K562 (cell line): ENCODE data around the gene CELSR3. TPM values are rescaled to one million over a fixed set of nuclear protein-coding genes. Genes with fewer than 3 reads are reported as not detected.

Experiments used
- ATAC-seq: fragments of 200-7000 bp; cut with Tn5 transposase; 3 replicates; pipeline ENCODE4 v1.9.1; 2020; ENCODE audit warnings: moderate library complexity
- BruUV-seq: library from RNA; stranded (reverse); fragments of 400-500 nt; replicated peaks from 2 replicates; lab custom pipeline; 2021; lab: Mats Ljungman, UMichigan
- CTCF ChIA-PET: fragments of 300-600 bp; formaldehyde crosslinking; extraction: SDS; loops from one replicate; lab custom pipeline; 2021; ENCODE audit warnings: low intra/inter-chr PET ratio; lab: Yijun Ruan, JAX
- POLR2A ChIA-PET: fragments of 300-600, 350-650 bp; sonication (Branson Sonifier 250); formaldehyde crosslinking; extraction: SDS; loops from one replicate; lab custom pipeline; 2021; ENCODE audit warnings: antibody characterized with exemption, inconsistent platforms; lab: Yijun Ruan, JAX
- DNase-seq, 4 experiments: peaks; one replicate each; pipeline versions ENCODE4 v3.0.0 to v3.0.0-alpha.2; 2011 to 2018; ENCODE audit warnings: low spot score in 3 of 4, mixed read lengths in 3 of 4; ENCODE audit errors: extremely low read depth in 1 of 4
- FAIRE-seq: peaks from 2 replicates; lab custom pipeline; 2011; peaks lifted over from hg19 to GRCh38; lab: Jason Lieb, UNC
- H2AFZ ChIP-seq: 2 replicates; pipeline ENCODE4 v1.6.0; 2011; ENCODE audit warnings: low read depth, low read length, control low read depth, inconsistent platforms
- H3K27ac ChIP-seq: fragments of 200-600 bp; 3 replicates; pipeline ENCODE4 v1.8.0; 2011; ENCODE audit warnings: low read depth, mild to moderate bottlenecking, control low read depth, inconsistent platforms, low read length, moderate library complexity, mixed read lengths; ENCODE audit errors: extremely low read depth
- H3K27me3 ChIP-seq, 2 experiments: fragments of 300-600 bp in 1 of 2; 2 replicates in 1 of 2; 3 replicates in 1 of 2; pipeline versions ENCODE4 v1.6.0 to v1.8.0; 2011; ENCODE audit warnings: inconsistent platforms in 2 of 2, low read length in 2 of 2, mild to moderate bottlenecking in 1 of 2, mixed read lengths in 1 of 2, moderate library complexity in 1 of 2; ENCODE audit not compliant: control insufficient read depth in 2 of 2, insufficient read depth in 2 of 2
- H3K36me3 ChIP-seq: fragments of 300-600 bp; 3 replicates; pipeline ENCODE4 v1.8.0; 2011; ENCODE audit warnings: mild to moderate bottlenecking, low read length, inconsistent platforms; ENCODE audit not compliant: control insufficient read depth, insufficient read depth
- H3K4me1 ChIP-seq, 2 experiments: fragments of 200-600 bp in 1 of 2; replicated peaks in 1 of 2; 2 replicates in 1 of 2; 3 replicates in 1 of 2; pipeline versions ENCODE4 v1.5.1 to v1.8.0; 2011; ENCODE audit warnings: inconsistent platforms in 2 of 2, low read length in 2 of 2, mild to moderate bottlenecking in 1 of 2, mixed read lengths in 1 of 2, moderate library complexity in 1 of 2; ENCODE audit not compliant: control insufficient read depth in 2 of 2, insufficient read depth in 2 of 2
- H3K4me2 ChIP-seq: 2 replicates; pipeline ENCODE4 v1.6.1; 2011; ENCODE audit warnings: low read length, control low read depth, inconsistent platforms, mixed read lengths; ENCODE audit not compliant: insufficient read depth
- H3K4me3 ChIP-seq: fragments of 200-600 bp; sonication (generic), shearing (Covaris generic); 2 replicates; pipeline ENCODE4 v1.5.1; 2016; ENCODE audit warnings: control low read depth, inconsistent platforms
- H3K79me2 ChIP-seq: fragments of 200-600 bp; 3 replicates; pipeline ENCODE4 v1.8.0; 2011; ENCODE audit warnings: low read length, inconsistent platforms; ENCODE audit not compliant: control insufficient read depth, insufficient read depth
- H3K9ac ChIP-seq, 2 experiments: 2 replicates each; pipeline versions ENCODE4 v1.6.0 to v1.6.1; 2011; ENCODE audit warnings: low read depth in 2 of 2, low read length in 2 of 2, control low read depth in 1 of 2, inconsistent platforms in 1 of 2, mild to moderate bottlenecking in 1 of 2, mixed read lengths in 1 of 2; ENCODE audit not compliant: insufficient read depth in 1 of 2
- H3K9me1 ChIP-seq: one replicate; pipeline ENCODE4 v1.6.0; 2011; ENCODE audit warnings: inconsistent platforms, mild to moderate bottlenecking, low read length, moderate library complexity; ENCODE audit not compliant: control insufficient read depth, insufficient read depth
- H3K9me3 ChIP-seq: replicated peaks from 2 replicates; pipeline ENCODE4 v1.5.1; 2011; ENCODE audit warnings: low read depth, low read length, inconsistent platforms; ENCODE audit not compliant: control insufficient read depth, insufficient read depth
- H4K20me1 ChIP-seq: replicated peaks from 2 replicates; pipeline ENCODE4 v1.6.1; 2011; ENCODE audit warnings: low read length, inconsistent platforms, mixed read lengths; ENCODE audit not compliant: control insufficient read depth, insufficient read depth
- BRCA1 ChIP-seq, 2 experiments: fragments of 450-650 bp in 1 of 2; sonication (generic) in 1 of 2; formaldehyde crosslinking in 1 of 2; IDR thresholded peaks; 2 replicates each; pipeline versions ENCODE4 v1.5.0 to v1.6.1; 2017 to 2020; ENCODE audit warnings: mild to moderate bottlenecking in 1 of 2, missing genetic modification reagents in 1 of 2
- CBX3 ChIP-seq, 2 experiments: IDR thresholded peaks; 1 replicate in 1 of 2; 2 replicates in 1 of 2; pipeline ENCODE4 v1.6.1; 2012; ENCODE audit warnings: inconsistent platforms in 2 of 2, low read length in 2 of 2, borderline replicate concordance in 1 of 2, control low read depth in 1 of 2
- HDAC2 ChIP-seq: fragments of 450-650 bp; IDR thresholded peaks from 2 replicates; pipeline ENCODE4 v1.6.1; 2016; ENCODE audit warnings: mild to moderate bottlenecking
- HDGF ChIP-seq: fragments of 450-650 bp; IDR thresholded peaks from 2 replicates; pipeline ENCODE4 v1.6.1; 2016
- HNRNPL ChIP-seq: fragments of 200-400 bp; formaldehyde crosslinking; IDR thresholded peaks from 2 replicates; pipeline ENCODE4 v1.6.1; 2017; ENCODE audit warnings: low read depth, mild to moderate bottlenecking, low read length
- LEF1 ChIP-seq: fragments of 450-650 bp; IDR thresholded peaks from 2 replicates; pipeline ENCODE4 v1.6.1; 2016; ENCODE audit warnings: mild to moderate bottlenecking
- RBM25 ChIP-seq: fragments of 200-400 bp; formaldehyde crosslinking; IDR thresholded peaks from 2 replicates; pipeline ENCODE4 v1.6.1; 2018; ENCODE audit warnings: low read length, low read depth, moderate library complexity; ENCODE audit not compliant: severe bottlenecking
- SAFB2 ChIP-seq: fragments of 200-400 bp; formaldehyde crosslinking; IDR thresholded peaks from 2 replicates; pipeline ENCODE4 v1.6.1; 2018; ENCODE audit warnings: borderline replicate concordance, low read length, low read depth, moderate library complexity; ENCODE audit not compliant: severe bottlenecking
- SMC3 ChIP-seq: conservative IDR thresholded peaks from 2 replicates; pipeline ENCODE4 v1.6.1; 2011; ENCODE audit warnings: low read depth, low read length, improper control_type of control experiment; ENCODE audit not compliant: insufficient read depth
- STAG1 ChIP-seq: sonication (generic); formaldehyde crosslinking; IDR thresholded peaks from 2 replicates; pipeline ENCODE4 v1.5.0; 2020; ENCODE audit warnings: missing genetic modification reagents, borderline replicate concordance
- TBL1XR1 ChIP-seq, 2 experiments: IDR thresholded peaks; 2 replicates each; pipeline ENCODE4 v1.6.1; 2012; ENCODE audit warnings: improper control_type of control experiment in 2 of 2, low read length in 2 of 2, mild to moderate bottlenecking in 1 of 2
- TGIF2 ChIP-seq: sonication (generic); formaldehyde crosslinking; IDR thresholded peaks from 2 replicates; pipeline ENCODE4 v1.8.1; 2022; ENCODE audit warnings: mild to moderate bottlenecking, missing genetic modification reagents, moderate library complexity
- ZFP36 ChIP-seq: fragments of 150-350 bp; IDR thresholded peaks from 2 replicates; pipeline ENCODE4 v1.6.1; 2018; ENCODE audit warnings: low read length, low read depth; ENCODE audit not compliant: partially characterized antibody
- ZFX ChIP-seq: sonication (generic); formaldehyde crosslinking; IDR thresholded peaks from 2 replicates; pipeline ENCODE4 v1.8.0; 2022; ENCODE audit warnings: mild to moderate bottlenecking, missing genetic modification reagents, moderate library complexity
- ZNF134 ChIP-seq: fragments of 250-450 bp; sonication (Bioruptor Pico); conservative IDR thresholded peaks from 2 replicates; pipeline ENCODE4 v1.4.0; 2020
- ZNF212 ChIP-seq: fragments of 450-650 bp; formaldehyde crosslinking; IDR thresholded peaks from 2 replicates; pipeline ENCODE4 v1.4.0; 2020; ENCODE audit warnings: mild to moderate bottlenecking
- ZNF3 ChIP-seq: fragments of 250-450 bp; sonication (Bioruptor Pico); IDR thresholded peaks from 2 replicates; pipeline ENCODE4 v1.5.0; 2021; ENCODE audit warnings: mild to moderate bottlenecking, moderate library complexity
- ZNF41 ChIP-seq: fragments of 250-450 bp; sonication (Bioruptor Pico); conservative IDR thresholded peaks from 2 replicates; pipeline ENCODE4 v1.4.0; 2020; ENCODE audit warnings: mild to moderate bottlenecking
- WGBS: fragments of 100-300 bp; shearing (Covaris generic); methylation state at CpG from one replicate; pipeline ENCODE4 v1.1.6; 2016; ENCODE audit warnings: low coverage, mixed read lengths; ENCODE audit not compliant: insufficient coverage; ENCODE audit errors: missing lambda C conversion rate; 5-methylcytosine and 5-hydroxymethylcytosine counted together
- in situ Hi-C: fragments of 300-500 bp; cut with MboI; formaldehyde crosslinking; loops from 4 replicates; pipeline ENCODE4 v1.15.0; 2018; ENCODE audit warnings: inconsistent platforms, mixed read lengths
- intact Hi-C: fragments of 100-400 bp; cut with micrococcal nuclease; formaldehyde crosslinking; loops from 2 replicates; pipeline ENCODE4 v1.14.2; 2022
- polyA plus RNA-seq, 8 experiments: library from polyadenylated mRNA; depleted of rRNA in 4 of 8; stranded (reverse) in 5 of 8; unstranded in 3 of 8; fragments of >200 nt; fragmentation: Nextera tagmentation in 2 of 8; fragmentation: Illumina TruSeq in 1 of 8; extraction: Ambion mirVana in 2 of 8; extraction: Trizol in 1 of 8; gene quantifications; 2 replicates each; pipeline versions ENCODE4 v1.2.1 to v1.2.3, GENCODE V29; 2011 to 2014; ENCODE audit warnings: inconsistent platforms in 1 of 8, missing spikeins in 1 of 8
- total RNA-seq, 7 experiments: library from RNA; depleted of rRNA in 6 of 7; stranded (reverse); fragments of >200 nt in 6 of 7; fragmentation: Illumina TruSeq in 2 of 7; extraction: Trizol in 2 of 7; gene quantifications; 2 replicates each; pipeline versions ENCODE4 v1.2.1 to v1.2.3, GENCODE V29; 2011 to 2021; ENCODE audit warnings: low replicate concordance in 1 of 7
- TF ChIP-seq, protein P1 (sequence below): sonication (generic); IDR thresholded peaks from 2 replicates; pipeline ENCODE4 v1.6.1; 2016
- TF ChIP-seq, protein P2 (sequence below): sonication (generic); formaldehyde crosslinking; IDR thresholded peaks from 2 replicates; pipeline ENCODE4 v1.8.0; 2022; ENCODE audit warnings: mild to moderate bottlenecking, missing genetic modification reagents

The CELSR3 gene
- total and polyA plus RNA-seq, 9 of the 15 experiments (the other 6 are each of a cell fraction or from before 2014, with no cell fraction given) = 0.10 to 2.7 (median 0.76) TPM

DNA sequence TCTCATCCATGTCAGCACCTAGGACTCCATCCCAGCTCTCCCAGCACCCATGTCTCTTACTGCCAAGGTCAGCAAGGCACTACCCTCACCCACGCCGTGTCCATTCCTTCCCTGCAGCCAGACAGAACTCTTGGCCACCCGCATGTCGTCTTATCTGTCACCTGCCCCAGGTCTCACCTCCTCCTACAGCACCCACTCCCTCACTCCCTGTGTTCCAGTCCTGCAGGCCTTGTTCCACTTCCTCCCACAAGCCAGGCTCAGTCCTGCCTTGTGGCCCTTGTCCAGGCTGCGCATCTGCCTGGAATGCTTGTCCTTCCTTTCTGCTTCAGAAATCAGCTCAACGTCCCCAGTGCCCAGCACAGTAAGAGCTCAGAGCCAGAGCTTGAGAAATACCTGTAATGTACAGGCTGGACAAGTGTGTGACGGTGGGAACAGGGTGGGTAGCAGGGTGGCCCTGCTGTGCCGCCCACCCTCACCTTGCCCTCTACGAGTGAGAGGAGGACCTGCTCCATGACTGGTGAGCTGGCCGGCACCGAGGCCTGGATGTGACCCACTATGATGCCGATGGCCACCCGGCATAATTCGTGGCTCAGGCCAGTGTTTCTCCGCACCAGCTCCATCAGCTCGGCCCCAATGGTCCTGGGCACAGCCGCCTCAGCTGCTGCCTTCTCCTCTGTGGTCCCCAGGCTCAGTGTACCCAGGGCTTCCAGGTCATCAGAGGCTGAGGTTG lies 18.3 kb upstream of the CELSR3 start:
- H3K4me2 ChIP-seq = no peak overlapping the region
- no peak overlapping the region for H3K4me3 ChIP-seq
- peaks cover 18 to 23% of the 10 kb centered on the region in 2 experiments; a peak in 4 of 5 replicates for H3K4me1 ChIP-seq
- CTCF ChIA-PET = no interaction called here
- no peak for ATAC-seq
- TF ChIP-seq ZNF41 (CRISPR knock-in tag) (no peak), ZFP36 (no peak), ZFX (CRISPR knock-in tag) (no peak), TGIF2 (CRISPR knock-in tag) (no peak), HDAC2 (no peak), HDGF (no peak), STAG1 (no peak), ZNF212 (CRISPR knock-in tag) (no peak), ZNF134 (CRISPR knock-in tag) (no peak), ZNF3 (CRISPR knock-in tag) (no peak), SAFB2 (no peak), BRCA1 (IDR thresholded peaks at IDR 0.05) (no peak), BRCA1 (CRISPR knock-in tag; IDR thresholded peaks at IDR 0.05) (no peak), RBM25 (no peak), SMC3 (no peak), HNRNPL (no peak), CBX3 (IDR thresholded peaks at IDR 0.05; ENCODE audit: borderline replicate concordance in 1 of 2, low read length in 2 of 2) (no peak), TBL1XR1 (IDR thresholded peaks at IDR 0.05; ENCODE audit: low read length in 2 of 2) (no peak), LEF1 (no peak)
- TF ChIP-seq, protein P1, sequence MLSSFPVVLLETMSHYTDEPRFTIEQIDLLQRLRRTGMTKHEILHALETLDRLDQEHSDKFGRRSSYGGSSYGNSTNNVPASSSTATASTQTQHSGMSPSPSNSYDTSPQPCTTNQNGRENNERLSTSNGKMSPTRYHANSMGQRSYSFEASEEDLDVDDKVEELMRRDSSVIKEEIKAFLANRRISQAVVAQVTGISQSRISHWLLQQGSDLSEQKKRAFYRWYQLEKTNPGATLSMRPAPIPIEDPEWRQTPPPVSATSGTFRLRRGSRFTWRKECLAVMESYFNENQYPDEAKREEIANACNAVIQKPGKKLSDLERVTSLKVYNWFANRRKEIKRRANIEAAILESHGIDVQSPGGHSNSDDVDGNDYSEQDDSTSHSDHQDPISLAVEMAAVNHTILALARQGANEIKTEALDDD = no peak
- TF ChIP-seq, protein P2, sequence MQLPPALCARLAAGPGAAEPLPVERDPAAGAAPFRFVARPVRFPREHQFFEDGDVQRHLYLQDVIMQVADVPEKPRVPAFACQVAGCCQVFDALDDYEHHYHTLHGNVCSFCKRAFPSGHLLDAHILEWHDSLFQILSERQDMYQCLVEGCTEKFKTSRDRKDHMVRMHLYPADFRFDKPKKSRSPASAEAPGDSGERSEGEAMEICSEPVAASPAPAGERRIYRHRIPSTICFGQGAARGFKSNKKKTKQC (CRISPR knock-in tag) = no peak
- TF ChIP-seq, all 486 proteins: peak for 0
- no TSS peak for BruUV-seq
- Histone ChIP-seq H3K27me3 (no peaks in the 10 kb centered on the region), H2AFZ (no peak overlapping the region), H3K9me3 (no peaks in the 10 kb centered on the region), H3K9ac (no peak overlapping the region), H3K9me1 (no peaks in the 10 kb centered on the region), H4K20me1 (peaks cover 10% of the 10 kb centered on the region; the same call in 1 of the 2 replicates), H3K27ac (no peak overlapping the region), H3K36me3 (peaks cover 56% of the 10 kb centered on the region; the same call in 2 of the 3 replicates), H3K79me2 (peaks cover 27% of the 10 kb centered on the region)
- WGBS = 99% methylated on average over 12 of the region's 17 CpGs
- intact Hi-C loops (no loop called here), in situ Hi-C loops (no loop called here)
- POLR2A ChIA-PET = interaction anchor here (0.7 to 1.3 kb wide), 3 partner anchors 8 to 177 kb away, joined by 3 to 4 read pairs (median 3); no protein-coding TSS in a partner anchor
- DNase-seq (no peak), FAIRE-seq (no peak)
